WI38 (cell line): ENCODE results near the gene LIMCH1.
"Not testable (repeated sequence)": the region's sequence is repeated elsewhere in the genome, so short reads cannot be mapped to it uniquely, and the experiment has no call there.

ENCODE experiments used
- H3K4me3 ChIP-seq: 2 replicates; pipeline ENCODE4 v1.5.1; 2011; ENCODE audit warnings: low read depth, mild to moderate bottlenecking, control low read depth, low read length
- CTCF ChIP-seq: IDR thresholded peaks from 2 replicates; pipeline ENCODE4 v1.5.1; 2012; ENCODE audit warnings: low read depth, mild to moderate bottlenecking, control low read depth, low read length

LIMCH1 gene

GRCh38 chr4:41728573-41728913, 190.6 kb downstream of the LIMCH1 start:
- no peak for TF ChIP-seq CTCF

GRCh38 chr4:41731569-41732126, 193.7 kb downstream of the LIMCH1 start:
- no peak for TF ChIP-seq CTCF
- H3K4me3 ChIP-seq, result no peak overlapping the region

More at GRCh38 chr4:41728573-41728913, 190.6 kb downstream of the LIMCH1 start:
- H3K4me3 ChIP-seq, result no peak overlapping the region

GRCh38 chr4:41734371-41734770, 196.4 kb downstream of the LIMCH1 start:
- H3K4me3 ChIP-seq, result no peak overlapping the region
- no peak for TF ChIP-seq CTCF

GRCh38 chr4:41737491-41737890, 199.5 kb downstream of the LIMCH1 start:
- not testable (repeated sequence) for H3K4me3 ChIP-seq

GRCh38 chr4:41741354-41741753, 203.4 kb downstream of the LIMCH1 start:
- no peak overlapping the region for H3K4me3 ChIP-seq
- TF ChIP-seq CTCF, result no peak

- no peak overlapping the region for H3K4me3 ChIP-seq
- no peak for TF ChIP-seq CTCF
Observed at GRCh38 chr4:41744572-41745291, 206.8 kb downstream of the LIMCH1 start.

GRCh38 chr4:41745292-41746024, 207.5 kb downstream of the LIMCH1 start:
- no peak for TF ChIP-seq CTCF
- no peak overlapping the region for H3K4me3 ChIP-seq
